HepG2 (cell line): Measurements from ENCODE around the gene NBPF6.
"Not testable (repeated sequence)": the region's sequence is repeated elsewhere in the genome, so short reads cannot be mapped to it uniquely, and the experiment has no call there.

Experiments used
- ARNT ChIP-seq: fragments of 450-650 bp; IDR thresholded peaks from 2 replicates; pipeline ENCODE4 v1.6.1; 2017
- CREB1 ChIP-seq, 2 experiments: fragments of 450-650 bp in 1 of 2; IDR thresholded peaks; 2 replicates each; pipeline ENCODE4 v1.6.1; 2016 to 2017; ENCODE audit warnings: control low read depth in 1 of 2, mild to moderate bottlenecking in 1 of 2, missing compliant biosample characterization in 1 of 2, missing genetic modification characterization in 1 of 2
- CTCF ChIP-seq: sonication (generic); formaldehyde crosslinking; IDR thresholded peaks from 2 replicates; pipeline ENCODE4 v1.5.0; 2020; ENCODE audit warnings: mild to moderate bottlenecking, missing genetic modification reagents, moderate library complexity
- EZH2 ChIP-seq: conservative IDR thresholded peaks from 2 replicates; pipeline ENCODE4 v1.6.1; 2012; ENCODE audit warnings: mild to moderate bottlenecking, low read depth, low read length, moderate library complexity
- KDM5A ChIP-seq: fragments of 200-600 bp; sonication (generic); IDR thresholded peaks from 2 replicates; pipeline ENCODE4 v1.7.0; 2018; ENCODE audit warnings: antibody characterized with exemption, mild to moderate bottlenecking, low read length, borderline replicate concordance
- MAFK ChIP-seq, 2 experiments: IDR thresholded peaks in 1 of 2; conservative IDR thresholded peaks in 1 of 2; 2 replicates each; pipeline ENCODE4 v1.6.1; 2011; ENCODE audit warnings: improper control_type of control experiment in 2 of 2, low read length in 2 of 2
- SP1 ChIP-seq, 2 experiments: fragments of 450-650 bp in 1 of 2; sonication (generic) in 1 of 2; formaldehyde crosslinking in 1 of 2; IDR thresholded peaks; 2 replicates each; pipeline versions ENCODE4 v1.4.0 to v1.6.1; 2016 to 2020; ENCODE audit warnings: missing genetic modification reagents in 1 of 2
- TARDBP ChIP-seq: sonication (generic); formaldehyde crosslinking; IDR thresholded peaks from 2 replicates; pipeline ENCODE4 v1.8.0; 2022; ENCODE audit warnings: mild to moderate bottlenecking, missing genetic modification reagents
- YY1 ChIP-seq: IDR thresholded peaks from 2 replicates; pipeline ENCODE4 v1.6.1; 2011; ENCODE audit warnings: low read length, low read depth, moderate library complexity, mild to moderate bottlenecking; ENCODE audit not compliant: insufficient read depth, insufficient replicate concordance

GRCh38 chr1:108458661-108459060, 8.5 kb downstream of the NBPF6 start:
- TF ChIP-seq CREB1 (IDR thresholded peaks at IDR 0.05); CREB1 (CRISPR knock-in tag; IDR thresholded peaks at IDR 0.05); CTCF (CRISPR knock-in tag); SP1 (IDR thresholded peaks at IDR 0.05); SP1 (CRISPR knock-in tag; IDR thresholded peaks at IDR 0.05); EZH2; YY1; MAFK (conservative IDR thresholded peaks at IDR 0.05 in 1 of 2, IDR thresholded peaks at IDR 0.05 in 1 of 2; ENCODE audit: low read length in 2 of 2); ARNT; KDM5A; TARDBP (CRISPR knock-in tag): not testable (repeated sequence)
